OCI-LY1 (cell line): ENCODE data around the gene GALNT14.

Experiments
- H2AFZ ChIP-seq: fragments of 200-600 bp; sonication (generic), shearing (Covaris generic); 2 replicates; pipeline ENCODE4 v1.6.0; 2014; ENCODE audit warnings: antibody characterized with exemption, mild to moderate bottlenecking, low read length
- H3F3A ChIP-seq: fragments of 200-600 bp; sonication (generic), shearing (Covaris generic); 2 replicates; pipeline ENCODE4 v1.6.0; 2014; ENCODE audit warnings: mild to moderate bottlenecking, antibody characterized with exemption, low read length, moderate library complexity; ENCODE audit not compliant: insufficient read depth
- H3K27ac ChIP-seq: fragments of 200-600 bp; sonication (generic); 2 replicates; pipeline ENCODE4 v1.5.1; 2014; ENCODE audit warnings: low read length, mixed run types, mild to moderate bottlenecking, low read depth; ENCODE audit not compliant: poor library complexity, severe bottlenecking
- H3K27me3 ChIP-seq: fragments of 200-600 bp; sonication (generic); 2 replicates; pipeline ENCODE4 v1.6.0; 2014; ENCODE audit warnings: antibody characterized with exemption, mild to moderate bottlenecking, low read length, moderate library complexity; ENCODE audit not compliant: insufficient read depth
- H3K36me3 ChIP-seq: fragments of 200-600 bp; sonication (generic); 2 replicates; pipeline ENCODE4 v1.6.1; 2014; ENCODE audit warnings: mild to moderate bottlenecking, antibody characterized with exemption, low read length, moderate library complexity, mixed read lengths; ENCODE audit not compliant: insufficient read depth
- H3K4me1 ChIP-seq: fragments of 200-600 bp; sonication (generic); 2 replicates; pipeline ENCODE4 v1.5.1; 2014; ENCODE audit warnings: mild to moderate bottlenecking, low read length, moderate library complexity; ENCODE audit not compliant: insufficient read depth, severe bottlenecking
- H3K4me2 ChIP-seq: fragments of 200-600 bp; sonication (generic), shearing (Covaris generic); 2 replicates; pipeline ENCODE4 v1.6.1; 2014; ENCODE audit warnings: low read length
- H3K4me3 ChIP-seq: fragments of 200-600 bp; sonication (generic); 2 replicates; pipeline ENCODE4 v1.5.1; 2014; ENCODE audit warnings: low read length, low read depth, mild to moderate bottlenecking, mixed read lengths; ENCODE audit not compliant: poor library complexity, severe bottlenecking
- H3K79me2 ChIP-seq: fragments of 200-600 bp; shearing (Covaris generic); 2 replicates; pipeline ENCODE4 v1.6.1; 2016; ENCODE audit warnings: mixed run types, low read length, mixed read lengths; ENCODE audit not compliant: insufficient read depth
- H3K9ac ChIP-seq: fragments of 200-600 bp; sonication (generic), shearing (Covaris generic); 2 replicates; pipeline ENCODE4 v1.6.1; 2014; ENCODE audit warnings: mild to moderate bottlenecking, low read length, mixed read lengths
- H3K9me2 ChIP-seq: fragments of 200-600 bp; sonication (generic), shearing (Covaris generic); 2 replicates; pipeline ENCODE4 v1.6.1; 2014; ENCODE audit warnings: low read depth, mild to moderate bottlenecking, low read length, mixed read lengths
- H3K9me3 ChIP-seq: fragments of 200-600 bp; shearing (Covaris generic); 2 replicates; pipeline ENCODE4 v1.6.1; 2014; ENCODE audit warnings: low read length, mixed read lengths
- H4K20me1 ChIP-seq: fragments of 200-600 bp; sonication (generic), shearing (Covaris generic); 2 replicates; pipeline ENCODE4 v1.6.0; 2016; ENCODE audit warnings: mild to moderate bottlenecking, low read length; ENCODE audit not compliant: insufficient read depth
- CTCF ChIP-seq: fragments of 200-600 bp; sonication (generic), shearing (Covaris generic); IDR thresholded peaks from 2 replicates; pipeline ENCODE4 v1.5.1; 2017; ENCODE audit warnings: mild to moderate bottlenecking, antibody characterized with exemption, low read length, moderate library complexity, mixed read lengths
- EZH2 ChIP-seq: fragments of 200-600 bp; sonication (generic), shearing (Covaris generic); IDR thresholded peaks from 2 replicates; pipeline ENCODE4 v1.8.0; 2017; ENCODE audit warnings: borderline replicate concordance, mixed run types, mild to moderate bottlenecking, antibody characterized with exemption, low read length, moderate library complexity, mixed read lengths

GALNT14 gene

GRCh38 chr2:31171142-31171541, 32.9 kb upstream of the GALNT14 start:
- H3K9me2 ChIP-seq: no peaks in the 10 kb centered on the region
- H3K27me3 ChIP-seq: no peaks in the 10 kb centered on the region
- no peak overlapping the region for H2AFZ ChIP-seq
- H3K4me3 ChIP-seq: no peak overlapping the region
- no peaks in the 10 kb centered on the region for H4K20me1 ChIP-seq
- H3K27ac ChIP-seq: no peak overlapping the region
- H3K9ac ChIP-seq: no peak overlapping the region
- H3K4me2 ChIP-seq: no peak overlapping the region
- TF ChIP-seq EZH2 (no peak), CTCF (no peak)
- H3K9me3 ChIP-seq: no peaks in the 10 kb centered on the region
- no peaks in the 10 kb centered on the region for H3K4me1 ChIP-seq
- no peaks in the 10 kb centered on the region for H3K36me3 ChIP-seq
- no peaks in the 10 kb centered on the region for H3F3A ChIP-seq
- H3K79me2 ChIP-seq: no peaks in the 10 kb centered on the region

GRCh38 chr2:31170071-31170698, 31.9 kb upstream of the GALNT14 start:
- TF ChIP-seq CTCF (peak; percentile 86), EZH2 (no peak)
- H3K4me2 ChIP-seq: no peak overlapping the region
- no peak overlapping the region for H2AFZ ChIP-seq

GRCh38 chr2:31168291-31168690, 30.1 kb upstream of the GALNT14 start:
- no peak overlapping the region for H3K9ac ChIP-seq
- TF ChIP-seq CTCF: no peak
- TF ChIP-seq EZH2: no peak
- no peaks in the 10 kb centered on the region for H3K9me3 ChIP-seq
- H3K27ac ChIP-seq: no peak overlapping the region
- H3K4me1 ChIP-seq: no peaks in the 10 kb centered on the region
- H3F3A ChIP-seq: no peaks in the 10 kb centered on the region
- no peaks in the 10 kb centered on the region for H3K36me3 ChIP-seq
- no peaks in the 10 kb centered on the region for H3K27me3 ChIP-seq
- no peak overlapping the region for H3K4me3 ChIP-seq
- H4K20me1 ChIP-seq: no peaks in the 10 kb centered on the region
- no peaks in the 10 kb centered on the region for H3K79me2 ChIP-seq
- no peak overlapping the region for H2AFZ ChIP-seq
- H3K4me2 ChIP-seq: no peak overlapping the region
- H3K9me2 ChIP-seq: no peaks in the 10 kb centered on the region

More at GRCh38 chr2:31170071-31170698, 31.9 kb upstream of the GALNT14 start:
- no peaks in the 10 kb centered on the region for H3K9me3 ChIP-seq
- no peak overlapping the region for H3K27ac ChIP-seq
- H3K36me3 ChIP-seq: no peaks in the 10 kb centered on the region
- H4K20me1 ChIP-seq: no peaks in the 10 kb centered on the region
- no peaks in the 10 kb centered on the region for H3K79me2 ChIP-seq
- H3F3A ChIP-seq: no peaks in the 10 kb centered on the region
- H3K9ac ChIP-seq: no peak overlapping the region
- no peak overlapping the region for H3K4me3 ChIP-seq
- no peaks in the 10 kb centered on the region for H3K9me2 ChIP-seq
- no peaks in the 10 kb centered on the region for H3K4me1 ChIP-seq
- no peaks in the 10 kb centered on the region for H3K27me3 ChIP-seq
